Measurements from ENCODE around the gene TMEM18. TPM values are rescaled to one million over a fixed set of nuclear protein-coding genes. Genes with fewer than 3 reads are reported as not detected.
A peak's percentile ranks its signal among the peaks of the same experiment; 100 is the strongest.

The TMEM18 gene
- total and polyA plus RNA-seq, 2 of the 13 experiments (the other 11 are each of a cell fraction or from before 2014, with no cell fraction given): 45.9 to 49.4 TPM

- no peak overlapping the region for H3K9ac ChIP-seq (ENCODE audit: insufficient read depth, low read depth, low read length)
- no TSS peak for BruUV-seq (replicated peaks)
- intact Hi-C loops (cut with micrococcal nuclease; ENCODE audit: unreplicated experiment) (loop anchor here (1.0 to 2.0 kb wide), 2 partner anchors 108 to 346 kb away; no protein-coding TSS in a partner anchor), in situ Hi-C loops (cut with HindIII; ENCODE audit: extremely low pct_ligation_motif_present, low pct_unique_long_range_greater_than_20kb) (loop anchor here (5.0 kb wide), 2 partner anchors 105 to 345 kb away; no protein-coding TSS in a partner anchor)
- H3K4me2 ChIP-seq (ENCODE audit: low read depth, low read length): no peak overlapping the region
- ChIA-PET CTCF (ENCODE audit: low intra/inter-chr PET ratio, low total read pairs) (interaction anchor here (1.1 to 2.1 kb wide), 4 partner anchors 107 to 619 kb away, joined by 3 to 7 read pairs (median 4); no protein-coding TSS in a partner anchor), POLR2A (no interaction called here)
- DNase-seq (ENCODE audit: low spot score): peak; percentile 49
- FAIRE-seq: peak; percentile 81
- ATAC-seq: peak; percentile 80
- no peaks in the 10 kb centered on the region for H3K36me3 ChIP-seq (replicated peaks in 1 of 2; ENCODE audit: control insufficient read depth in 1 of 2, insufficient read depth in 2 of 2, low read length in 2 of 2)
- 63% methylated on average over 52 of the region's 57 CpGs for WGBS (ENCODE audit: low lambda C conversion rate)
- no peak overlapping the region for H3K27ac ChIP-seq (ENCODE audit: extremely low read length, insufficient read depth, low read length)
- no peaks in the 10 kb centered on the region for H4K20me1 ChIP-seq (ENCODE audit: insufficient read depth, low read length)
- no peaks in the 10 kb centered on the region for H3K4me1 ChIP-seq (ENCODE audit: insufficient read depth, low read length)
- H3K79me2 ChIP-seq (ENCODE audit: insufficient read depth, low read length): no peaks in the 10 kb centered on the region
- no peaks in the 10 kb centered on the region for H3K9me3 ChIP-seq (ENCODE audit: low read length)
- H2AFZ ChIP-seq (ENCODE audit: low read length): no peak overlapping the region
- H3K27me3 ChIP-seq (ENCODE audit: control insufficient read depth in 1 of 2, insufficient read depth in 2 of 2, low read length in 2 of 2): peaks cover 2 to 20% of the 10 kb centered on the region in 2 experiments; a peak in 3 of 5 replicates
- H3K4me3 ChIP-seq (replicated peaks in 1 of 3; ENCODE audit: insufficient read depth in 1 of 3, low read depth in 2 of 3, low read length in 3 of 3): no peak overlapping the region
- TF ChIP-seq NRL (CRISPR knock-in tag; IDR thresholded peaks at IDR 0.05; ENCODE audit: borderline replicate concordance) (peak; percentile 22; the same call in 1 of the 2 replicates), RELA (CRISPR knock-in tag; IDR thresholded peaks at IDR 0.05) (no peak), PCBP2 (optimal IDR thresholded peaks at IDR 0.05; ENCODE audit: low read depth, low read length, poor library complexity, severe bottlenecking) (no peak), FOXA3 (CRISPR knock-in tag; IDR thresholded peaks at IDR 0.05) (no peak), ZNF30 (CRISPR knock-in tag; IDR thresholded peaks at IDR 0.05) (no peak), ZNF263 (CRISPR knock-in tag; IDR thresholded peaks at IDR 0.05) (0 out of 2 replicates have a peak, but pooled peaks have one; percentile 28), BRF2 (CRISPR knock-in tag; IDR thresholded peaks at IDR 0.05) (peak; percentile 62; the same call in 1 of the 2 replicates), BCL6 (CRISPR knock-in tag; IDR thresholded peaks at IDR 0.05) (no peak), HOXA9 (CRISPR knock-in tag; IDR thresholded peaks at IDR 0.05; ENCODE audit: borderline replicate concordance) (no peak), TMF1 (CRISPR knock-in tag; IDR thresholded peaks at IDR 0.05; ENCODE audit: low read depth) (peak; percentile 77; the same call in 1 of the 2 replicates), ZNF136 (CRISPR knock-in tag; IDR thresholded peaks at IDR 0.05; ENCODE audit: low read depth) (no peak), CSRNP1 (CRISPR knock-in tag; IDR thresholded peaks at IDR 0.05) (peak; percentile 76), ZNF333 (CRISPR knock-in tag; IDR thresholded peaks at IDR 0.05; ENCODE audit: borderline replicate concordance) (no peak), SKI (IDR thresholded peaks at IDR 0.05; ENCODE audit: partially characterized antibody) (no peak), ZNF17 (CRISPR knock-in tag; IDR thresholded peaks at IDR 0.05) (no peak), FOXC1 (CRISPR knock-in tag; IDR thresholded peaks at IDR 0.05; ENCODE audit: borderline replicate concordance) (peak; percentile 71), ZNF282 (IDR thresholded peaks at IDR 0.05; ENCODE audit: partially characterized antibody) (no peak), FOSL1 (CRISPR knock-in tag; IDR thresholded peaks at IDR 0.05; ENCODE audit: borderline replicate concordance) (no peak)
These were observed 40.4 kb downstream of the TMEM18 start for GRCh38 chr2:636641-637405.

Data from HepG2 (cell line).